Measurements from ENCODE around the gene OTP. TPM values are rescaled to one million over a fixed set of nuclear protein-coding genes. Genes with fewer than 3 reads are reported as not detected.

Gene OTP
- total and polyA plus RNA-seq, 4 donors: not detected

Other genes starting within 250 kb of the OTP start
- 10 to 100 TPM; 19.2 to 21.2 TPM for gene WDR41, start 146.4 kb downstream of the OTP start, total RNA-seq
- gene WDR41, start 146.4 kb downstream of the OTP start, polyA plus RNA-seq: 1 to 10 TPM; 8.1 to 9.8 TPM
- 100 to 1,000 TPM in 1 of 2 donors, 10 to 100 TPM in 1; 62.5 to 109 TPM for gene TBCA, start 137.6 kb upstream of the OTP start, total RNA-seq
- 100 to 1,000 TPM; 104 to 338 TPM for gene TBCA, start 137.6 kb upstream of the OTP start, polyA plus RNA-seq